Vagina (tissue), 2 donors: ENCODE measurements around the gene SMCHD1. TPM values are rescaled to one million over a fixed set of nuclear protein-coding genes. Genes with fewer than 3 reads are reported as not detected.

Experiments
- DNase-seq, 2 donors: peaks; one replicate each; pipeline ENCODE4 v3.0.0-alpha.2; 2017; ENCODE audit errors: extremely low spot score in 2 of 2
- H3K27ac ChIP-seq: fragments of 200-600 bp; sonication (generic); one replicate; pipeline ENCODE4 v1.5.1; 2019
- H3K27me3 ChIP-seq: fragments of 200-600 bp; sonication (generic); one replicate; pipeline ENCODE4 v1.5.1; 2019
- H3K36me3 ChIP-seq, 2 donors: fragments of 200-600 bp; sonication (generic); one replicate each; pipeline ENCODE4 v1.5.1; 2017 to 2019
- H3K4me1 ChIP-seq: fragments of 200-600 bp; sonication (generic); one replicate; pipeline ENCODE4 v1.5.1; 2019
- H3K4me3 ChIP-seq, 2 donors: fragments of 200-600 bp; sonication (generic); 1 replicate in 1 of 2; 2 replicates in 1 of 2; pipeline ENCODE4 v1.5.1; 2016 to 2019
- H3K9me3 ChIP-seq: fragments of 200-600 bp; sonication (generic); one replicate; pipeline ENCODE4 v1.5.1; 2019
- CTCF ChIP-seq, 3 experiments: fragments of 450-650 bp in 2 of 3; fragments of 200-600 bp in 1 of 3; sonication (generic) in 1 of 3; IDR thresholded peaks; one replicate each; pipeline ENCODE4 v1.5.1; 2017 to 2019; ENCODE audit warnings: antibody characterized with exemption in 3 of 3, mild to moderate bottlenecking in 2 of 3, moderate library complexity in 2 of 3
- POLR2A ChIP-seq, 2 donors: fragments of 450-650 bp; IDR thresholded peaks; one replicate each; pipeline ENCODE4 v1.6.1; 2017; ENCODE audit warnings: antibody characterized with exemption in 2 of 2, mild to moderate bottlenecking in 2 of 2, moderate library complexity in 2 of 2
- POLR2AphosphoS5 ChIP-seq, 2 donors: sonication (generic); formaldehyde crosslinking; IDR thresholded peaks; one replicate each; pipeline ENCODE4 v1.9.0; 2017; ENCODE audit warnings: antibody characterized with exemption in 2 of 2, mild to moderate bottlenecking in 2 of 2, low read depth in 1 of 2; ENCODE audit not compliant: insufficient read depth in 1 of 2
- intact Hi-C: fragments of 100-400 bp; cut with DNase I; formaldehyde crosslinking; loops from one replicate; pipeline ENCODE4 v1.15.1; 2023
- total RNA-seq: library from RNA; depleted of rRNA; stranded (reverse); fragments of >200 nt; gene quantifications from one replicate; pipeline ENCODE4 v1.2.3, GENCODE V29; 2016

SMCHD1 gene
- total RNA-seq, 1 donor from 2014 or later, result 62.4 TPM

- no peak overlapping the region for H3K4me3 ChIP-seq
- peaks cover 6% of the 10 kb centered on the region for H3K9me3 ChIP-seq
- H3K27me3 ChIP-seq, result no peaks in the 10 kb centered on the region
- TF ChIP-seq CTCF (IDR thresholded peaks at IDR 0.05) (no peak), POLR2AphosphoS5 (IDR thresholded peaks at IDR 0.05; ENCODE audit: insufficient read depth in 1 of 2, low read depth in 1 of 2) (no peak), POLR2A (IDR thresholded peaks at IDR 0.05) (no peak)
- no peak for DNase-seq
- H3K4me1 ChIP-seq, result no peaks in the 10 kb centered on the region
- H3K27ac ChIP-seq, result no peak overlapping the region
- no peaks in the 10 kb centered on the region for H3K36me3 ChIP-seq
- intact Hi-C loops, result no loop called here
Observed at GRCh38 chr18:2811416-2811815, 155.9 kb downstream of the SMCHD1 start.

- H3K27me3 ChIP-seq, result no peaks in the 10 kb centered on the region
- peaks cover 6% of the 10 kb centered on the region for H3K9me3 ChIP-seq
- no peaks in the 10 kb centered on the region for H3K4me1 ChIP-seq
- no peak for DNase-seq
- no peak overlapping the region for H3K4me3 ChIP-seq
- H3K27ac ChIP-seq, result no peak overlapping the region
- no peaks in the 10 kb centered on the region for H3K36me3 ChIP-seq
- intact Hi-C loops, result no loop called here
- TF ChIP-seq POLR2A (IDR thresholded peaks at IDR 0.05), result no peak
- no peak for TF ChIP-seq POLR2AphosphoS5 (IDR thresholded peaks at IDR 0.05; ENCODE audit: insufficient read depth in 1 of 2, low read depth in 1 of 2)
- no peak for TF ChIP-seq CTCF (IDR thresholded peaks at IDR 0.05)
Observed at GRCh38 chr18:2814928-2815327, 159.4 kb downstream of the SMCHD1 start.

- Histone ChIP-seq H3K4me1 (no peaks in the 10 kb centered on the region), H3K27ac (no peak overlapping the region), H3K9me3 (peaks cover 6% of the 10 kb centered on the region), H3K27me3 (no peaks in the 10 kb centered on the region), H3K4me3 (no peak overlapping the region), H3K36me3 (no peaks in the 10 kb centered on the region)
- intact Hi-C loops, result no loop called here
- TF ChIP-seq CTCF (IDR thresholded peaks at IDR 0.05) (no peak), POLR2AphosphoS5 (IDR thresholded peaks at IDR 0.05; ENCODE audit: insufficient read depth in 1 of 2, low read depth in 1 of 2) (no peak), POLR2A (IDR thresholded peaks at IDR 0.05) (no peak)
- DNase-seq, result no peak
Observed at GRCh38 chr18:2818281-2818680, 162.8 kb downstream of the SMCHD1 start.

- Histone ChIP-seq H3K36me3 (no peaks in the 10 kb centered on the region), H3K27ac (no peak overlapping the region), H3K4me1 (peaks cover under 1% of the 10 kb centered on the region), H3K9me3 (no peaks in the 10 kb centered on the region), H3K4me3 (no peak overlapping the region), H3K27me3 (no peaks in the 10 kb centered on the region)
- TF ChIP-seq POLR2A (IDR thresholded peaks at IDR 0.05) (no peak), POLR2AphosphoS5 (IDR thresholded peaks at IDR 0.05; ENCODE audit: insufficient read depth in 1 of 2, low read depth in 1 of 2) (no peak), CTCF (IDR thresholded peaks at IDR 0.05) (no peak)
- no peak for DNase-seq
- intact Hi-C loops, result no loop called here
Observed at GRCh38 chr18:2821695-2822094, 166.2 kb downstream of the SMCHD1 start.

GRCh38 chr18:2822213-2822921, 166.8 kb downstream of the SMCHD1 start:
- no peak overlapping the region for H3K27ac ChIP-seq
- H3K4me1 ChIP-seq, result peaks cover 6% of the 10 kb centered on the region
- intact Hi-C loops, result no loop called here
- no peak overlapping the region for H3K4me3 ChIP-seq
- DNase-seq, result no peak
- H3K36me3 ChIP-seq, result no peaks in the 10 kb centered on the region
- H3K9me3 ChIP-seq, result no peaks in the 10 kb centered on the region
- TF ChIP-seq CTCF (IDR thresholded peaks at IDR 0.05) (no peak), POLR2A (IDR thresholded peaks at IDR 0.05) (no peak), POLR2AphosphoS5 (IDR thresholded peaks at IDR 0.05; ENCODE audit: insufficient read depth in 1 of 2, low read depth in 1 of 2) (no peak)
- H3K27me3 ChIP-seq, result no peaks in the 10 kb centered on the region
